Neural cell (in vitro differentiated cells): ENCODE measurements around the gene RGS1. TPM values are rescaled to one million over a fixed set of nuclear protein-coding genes. Genes with fewer than 3 reads are reported as not detected.

Experiments used
- H2AFZ ChIP-seq: fragments of 200-600, 300-800 bp; sonication (generic), shearing (Covaris generic); 2 replicates; pipeline ENCODE4 v1.6.0; 2014; ENCODE audit warnings: low read depth, mild to moderate bottlenecking, antibody characterized with exemption, low read length, moderate library complexity
- H3F3A ChIP-seq: fragments of 200-600 bp; shearing (Covaris generic); 2 replicates; pipeline ENCODE4 v1.6.1; 2016; ENCODE audit warnings: mild to moderate bottlenecking, moderate library complexity, mixed read lengths, antibody characterized with exemption, low read length; ENCODE audit not compliant: insufficient read depth, poor library complexity, severe bottlenecking
- H3K27ac ChIP-seq: fragments of 200-600, 300-800 bp; sonication (generic), shearing (Covaris generic); 2 replicates; pipeline ENCODE4 v1.5.1; 2014; ENCODE audit warnings: mild to moderate bottlenecking, low read length, moderate library complexity
- H3K27me3 ChIP-seq: fragments of 300-800, 200-600 bp; sonication (generic), shearing (Covaris generic); 2 replicates; pipeline ENCODE4 v1.6.0; 2014; ENCODE audit warnings: mild to moderate bottlenecking, low read depth, low read length, moderate library complexity; ENCODE audit not compliant: insufficient read depth
- H3K36me3 ChIP-seq: fragments of 300-800, 200-600 bp; sonication (generic), shearing (Covaris generic); 2 replicates; pipeline ENCODE4 v1.5.1; 2014; ENCODE audit warnings: mild to moderate bottlenecking, antibody characterized with exemption, low read length, moderate library complexity; ENCODE audit not compliant: insufficient read depth
- H3K4me2 ChIP-seq: fragments of 300-800, 200-600 bp; sonication (generic), shearing (Covaris generic); 2 replicates; pipeline ENCODE4 v1.6.0; 2014; ENCODE audit warnings: mild to moderate bottlenecking, low read length
- H3K4me3 ChIP-seq: fragments of 300-800, 200-600 bp; sonication (generic), shearing (Covaris generic); 2 replicates; pipeline ENCODE4 v1.5.1; 2014; ENCODE audit warnings: mild to moderate bottlenecking, low read length, moderate library complexity
- H3K79me2 ChIP-seq: fragments of 200-600 bp; shearing (Covaris generic); replicated peaks from 2 replicates; pipeline ENCODE4 v1.6.0; 2014; ENCODE audit warnings: mild to moderate bottlenecking, low read length, moderate library complexity; ENCODE audit not compliant: insufficient read depth
- H3K9ac ChIP-seq: fragments of 300-800, 200-600 bp; sonication (generic), shearing (Covaris generic); 2 replicates; pipeline ENCODE4 v1.6.1; 2016; ENCODE audit warnings: mild to moderate bottlenecking, low read length, mixed read lengths
- H3K9me2 ChIP-seq: fragments of 200-600 bp; shearing (Covaris generic); 2 replicates; pipeline ENCODE4 v1.6.1; 2016; ENCODE audit warnings: mild to moderate bottlenecking, low read length, mixed read lengths; ENCODE audit not compliant: insufficient read depth
- H3K9me3 ChIP-seq: fragments of 200-600, 300-800 bp; sonication (generic), shearing (Covaris generic); 2 replicates; pipeline ENCODE4 v1.6.1; 2016; ENCODE audit warnings: mild to moderate bottlenecking, mixed run types, low read length, moderate library complexity, mixed read lengths
- H4K20me1 ChIP-seq: fragments of 200-600 bp; shearing (Covaris generic); 2 replicates; pipeline ENCODE4 v1.6.1; 2016; ENCODE audit warnings: mild to moderate bottlenecking, mixed run types; ENCODE audit not compliant: insufficient read depth
- EP300 ChIP-seq: fragments of 450-650 bp; conservative IDR thresholded peaks from 2 replicates; pipeline ENCODE4 v1.6.1; 2014; ENCODE audit warnings: antibody characterized with exemption, mild to moderate bottlenecking, moderate library complexity; ENCODE audit not compliant: poor library complexity, severe bottlenecking
- EZH2 ChIP-seq: fragments of 200-600, 300-800 bp; shearing (Covaris generic), sonication (generic); IDR thresholded peaks from 2 replicates; pipeline ENCODE4 v1.6.1; 2014; ENCODE audit warnings: antibody characterized with exemption, low read length, borderline replicate concordance, mild to moderate bottlenecking; ENCODE audit not compliant: insufficient read depth, poor library complexity, severe bottlenecking
- MXI1 ChIP-seq: fragments of 450-650 bp; conservative IDR thresholded peaks from 2 replicates; pipeline ENCODE4 v1.6.1; 2014; ENCODE audit warnings: antibody characterized with exemption, mild to moderate bottlenecking; ENCODE audit not compliant: poor library complexity, severe bottlenecking
- POLR2AphosphoS5 ChIP-seq: IDR thresholded peaks from 2 replicates; pipeline ENCODE4 v1.6.1; 2012
- RAD21 ChIP-seq: fragments of 450-650 bp; conservative IDR thresholded peaks from 2 replicates; pipeline ENCODE4 v1.6.1; 2014; ENCODE audit warnings: antibody characterized with exemption, mild to moderate bottlenecking, moderate library complexity
- SMC3 ChIP-seq: fragments of 450-650 bp; conservative IDR thresholded peaks from 2 replicates; pipeline ENCODE4 v1.6.1; 2014; ENCODE audit warnings: antibody characterized with exemption, mild to moderate bottlenecking, moderate library complexity; ENCODE audit not compliant: poor library complexity
- TAF1 ChIP-seq: IDR thresholded peaks from 2 replicates; pipeline ENCODE4 v1.6.1; 2012; ENCODE audit warnings: low read depth
- polyA plus RNA-seq: library from polyadenylated mRNA; depleted of rRNA; stranded (reverse); fragments of >200 nt; gene quantifications from 2 replicates; pipeline ENCODE4 v1.2.3, GENCODE V29; 2014
- TF ChIP-seq, protein P1 (sequence below): fragments of 450-650 bp; IDR thresholded peaks from 2 replicates; pipeline ENCODE4 v1.5.1; 2014; ENCODE audit warnings: antibody characterized with exemption, mild to moderate bottlenecking, moderate library complexity; ENCODE audit not compliant: poor library complexity, severe bottlenecking
- TF ChIP-seq, protein P2 (sequence below): IDR thresholded peaks from 2 replicates; pipeline ENCODE4 v1.6.1; 2012; ENCODE audit warnings: borderline replicate concordance

Gene RGS1
- polyA plus RNA-seq, 1 donor from 2014 or later, result not detected

DNA sequence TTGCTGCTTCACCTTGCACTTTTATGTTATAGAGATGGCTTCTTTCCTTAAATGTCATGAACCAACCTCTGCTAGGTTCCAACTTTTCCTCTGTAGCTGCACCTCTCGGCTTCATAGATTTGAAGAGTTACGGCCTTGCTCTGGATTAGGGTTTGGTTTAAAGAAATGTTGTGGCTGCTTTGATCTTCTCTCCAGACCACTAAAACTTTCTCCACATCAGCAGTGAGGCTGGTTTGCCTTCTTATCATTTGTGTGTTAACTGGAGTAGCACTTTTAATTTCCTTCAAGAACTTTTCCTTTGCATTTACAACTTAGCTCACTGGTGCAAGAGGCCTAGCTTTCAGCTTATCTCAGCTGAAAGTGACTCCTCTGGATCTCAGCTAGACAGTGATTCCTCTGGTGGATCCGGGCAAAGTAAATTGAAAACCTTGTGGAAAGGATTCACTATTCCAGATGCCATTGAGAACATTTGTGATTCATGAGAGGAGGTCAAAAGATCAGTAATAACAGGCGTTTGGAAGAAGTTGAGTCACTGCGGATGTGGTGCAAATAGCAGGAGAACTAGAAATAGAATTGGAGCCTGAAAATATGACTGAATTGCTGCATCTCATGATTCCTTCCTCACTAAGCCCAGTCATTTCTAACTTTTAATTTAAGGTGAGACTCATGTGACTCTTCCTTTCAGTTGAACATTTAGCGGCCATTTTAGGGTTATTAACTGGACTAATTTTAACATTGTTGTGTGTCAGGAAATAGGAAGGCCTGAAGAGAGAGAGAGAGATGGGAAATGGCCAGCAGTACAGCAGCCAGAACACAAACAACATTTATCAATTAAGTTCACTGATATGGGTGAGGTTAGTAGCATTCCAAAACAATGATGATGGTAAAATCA lies 16.2 kb upstream of the RGS1 start:
- Histone ChIP-seq H3K79me2 (no peaks in the 10 kb centered on the region), H3K27me3 (no peaks in the 10 kb centered on the region), H3K9me3 (no peaks in the 10 kb centered on the region), H3K9me2 (no peaks in the 10 kb centered on the region), H3K9ac (no peak overlapping the region), H4K20me1 (no peaks in the 10 kb centered on the region), H3K4me2 (no peak overlapping the region), H2AFZ (no peak overlapping the region), H3F3A (no peaks in the 10 kb centered on the region), H3K36me3 (no peaks in the 10 kb centered on the region), H3K4me3 (no peak overlapping the region), H3K27ac (no peak overlapping the region)
- no peak for TF ChIP-seq SMC3
- no peak for TF ChIP-seq EZH2
- no peak for TF ChIP-seq EP300
- no peak for TF ChIP-seq TAF1
- no peak for TF ChIP-seq POLR2AphosphoS5
- no peak for TF ChIP-seq MXI1
- TF ChIP-seq RAD21, result no peak
- TF ChIP-seq, protein P1, sequence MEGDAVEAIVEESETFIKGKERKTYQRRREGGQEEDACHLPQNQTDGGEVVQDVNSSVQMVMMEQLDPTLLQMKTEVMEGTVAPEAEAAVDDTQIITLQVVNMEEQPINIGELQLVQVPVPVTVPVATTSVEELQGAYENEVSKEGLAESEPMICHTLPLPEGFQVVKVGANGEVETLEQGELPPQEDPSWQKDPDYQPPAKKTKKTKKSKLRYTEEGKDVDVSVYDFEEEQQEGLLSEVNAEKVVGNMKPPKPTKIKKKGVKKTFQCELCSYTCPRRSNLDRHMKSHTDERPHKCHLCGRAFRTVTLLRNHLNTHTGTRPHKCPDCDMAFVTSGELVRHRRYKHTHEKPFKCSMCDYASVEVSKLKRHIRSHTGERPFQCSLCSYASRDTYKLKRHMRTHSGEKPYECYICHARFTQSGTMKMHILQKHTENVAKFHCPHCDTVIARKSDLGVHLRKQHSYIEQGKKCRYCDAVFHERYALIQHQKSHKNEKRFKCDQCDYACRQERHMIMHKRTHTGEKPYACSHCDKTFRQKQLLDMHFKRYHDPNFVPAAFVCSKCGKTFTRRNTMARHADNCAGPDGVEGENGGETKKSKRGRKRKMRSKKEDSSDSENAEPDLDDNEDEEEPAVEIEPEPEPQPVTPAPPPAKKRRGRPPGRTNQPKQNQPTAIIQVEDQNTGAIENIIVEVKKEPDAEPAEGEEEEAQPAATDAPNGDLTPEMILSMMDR, result no peak
- TF ChIP-seq, protein P2, sequence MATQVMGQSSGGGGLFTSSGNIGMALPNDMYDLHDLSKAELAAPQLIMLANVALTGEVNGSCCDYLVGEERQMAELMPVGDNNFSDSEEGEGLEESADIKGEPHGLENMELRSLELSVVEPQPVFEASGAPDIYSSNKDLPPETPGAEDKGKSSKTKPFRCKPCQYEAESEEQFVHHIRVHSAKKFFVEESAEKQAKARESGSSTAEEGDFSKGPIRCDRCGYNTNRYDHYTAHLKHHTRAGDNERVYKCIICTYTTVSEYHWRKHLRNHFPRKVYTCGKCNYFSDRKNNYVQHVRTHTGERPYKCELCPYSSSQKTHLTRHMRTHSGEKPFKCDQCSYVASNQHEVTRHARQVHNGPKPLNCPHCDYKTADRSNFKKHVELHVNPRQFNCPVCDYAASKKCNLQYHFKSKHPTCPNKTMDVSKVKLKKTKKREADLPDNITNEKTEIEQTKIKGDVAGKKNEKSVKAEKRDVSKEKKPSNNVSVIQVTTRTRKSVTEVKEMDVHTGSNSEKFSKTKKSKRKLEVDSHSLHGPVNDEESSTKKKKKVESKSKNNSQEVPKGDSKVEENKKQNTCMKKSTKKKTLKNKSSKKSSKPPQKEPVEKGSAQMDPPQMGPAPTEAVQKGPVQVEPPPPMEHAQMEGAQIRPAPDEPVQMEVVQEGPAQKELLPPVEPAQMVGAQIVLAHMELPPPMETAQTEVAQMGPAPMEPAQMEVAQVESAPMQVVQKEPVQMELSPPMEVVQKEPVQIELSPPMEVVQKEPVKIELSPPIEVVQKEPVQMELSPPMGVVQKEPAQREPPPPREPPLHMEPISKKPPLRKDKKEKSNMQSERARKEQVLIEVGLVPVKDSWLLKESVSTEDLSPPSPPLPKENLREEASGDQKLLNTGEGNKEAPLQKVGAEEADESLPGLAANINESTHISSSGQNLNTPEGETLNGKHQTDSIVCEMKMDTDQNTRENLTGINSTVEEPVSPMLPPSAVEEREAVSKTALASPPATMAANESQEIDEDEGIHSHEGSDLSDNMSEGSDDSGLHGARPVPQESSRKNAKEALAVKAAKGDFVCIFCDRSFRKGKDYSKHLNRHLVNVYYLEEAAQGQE, result no peak

DNA sequence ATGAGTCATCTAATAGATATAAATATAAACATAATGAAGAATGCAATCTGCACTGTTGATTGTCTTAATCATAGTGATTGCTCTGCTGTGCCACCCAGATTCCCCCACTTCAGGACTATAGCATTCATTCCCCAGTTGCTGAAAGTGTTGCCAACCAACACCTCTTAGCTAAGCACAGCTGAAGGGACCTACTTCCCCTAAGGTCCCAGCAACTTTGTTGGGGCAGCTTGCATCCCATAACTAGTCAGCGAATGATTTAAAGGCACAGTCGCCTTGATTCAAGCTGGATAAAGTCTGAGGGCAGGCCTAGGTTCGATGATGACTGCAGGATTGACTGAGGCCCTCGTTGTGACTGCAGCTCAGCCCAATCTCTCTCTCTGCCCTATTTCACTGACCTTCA lies 14.3 kb upstream of the RGS1 start:
- H3K9me2 ChIP-seq, result no peaks in the 10 kb centered on the region
- H3K9ac ChIP-seq, result no peak overlapping the region
- H3K9me3 ChIP-seq, result no peaks in the 10 kb centered on the region
- no peaks in the 10 kb centered on the region for H4K20me1 ChIP-seq
- no peaks in the 10 kb centered on the region for H3F3A ChIP-seq
- H3K27ac ChIP-seq, result no peak overlapping the region
- H3K4me3 ChIP-seq, result no peak overlapping the region
- H3K36me3 ChIP-seq, result no peaks in the 10 kb centered on the region
- no peak overlapping the region for H3K4me2 ChIP-seq
- no peaks in the 10 kb centered on the region for H3K27me3 ChIP-seq
- H2AFZ ChIP-seq, result no peak overlapping the region
- no peaks in the 10 kb centered on the region for H3K79me2 ChIP-seq
- TF ChIP-seq, protein P1, result no peak
- TF ChIP-seq EP300 (no peak), EZH2 (no peak), MXI1 (no peak), TAF1 (no peak), POLR2AphosphoS5 (no peak), SMC3 (no peak), RAD21 (no peak)
- TF ChIP-seq, protein P2, result no peak
